GM12874 (cell line): ENCODE measurements around the gene LAPTM5.

Source experiments
- TF ChIP-seq, protein P1 (sequence below): IDR thresholded peaks from 2 replicates; pipeline ENCODE4 v1.5.1; 2011; ENCODE audit warnings: low read depth, mild to moderate bottlenecking, control low read depth, low read length, moderate library complexity; ENCODE audit not compliant: insufficient read depth

LAPTM5 gene

GRCh38 chr1:30701258-30701633 is 56.3 kb downstream of the LAPTM5 start:
- TF ChIP-seq, protein P1, sequence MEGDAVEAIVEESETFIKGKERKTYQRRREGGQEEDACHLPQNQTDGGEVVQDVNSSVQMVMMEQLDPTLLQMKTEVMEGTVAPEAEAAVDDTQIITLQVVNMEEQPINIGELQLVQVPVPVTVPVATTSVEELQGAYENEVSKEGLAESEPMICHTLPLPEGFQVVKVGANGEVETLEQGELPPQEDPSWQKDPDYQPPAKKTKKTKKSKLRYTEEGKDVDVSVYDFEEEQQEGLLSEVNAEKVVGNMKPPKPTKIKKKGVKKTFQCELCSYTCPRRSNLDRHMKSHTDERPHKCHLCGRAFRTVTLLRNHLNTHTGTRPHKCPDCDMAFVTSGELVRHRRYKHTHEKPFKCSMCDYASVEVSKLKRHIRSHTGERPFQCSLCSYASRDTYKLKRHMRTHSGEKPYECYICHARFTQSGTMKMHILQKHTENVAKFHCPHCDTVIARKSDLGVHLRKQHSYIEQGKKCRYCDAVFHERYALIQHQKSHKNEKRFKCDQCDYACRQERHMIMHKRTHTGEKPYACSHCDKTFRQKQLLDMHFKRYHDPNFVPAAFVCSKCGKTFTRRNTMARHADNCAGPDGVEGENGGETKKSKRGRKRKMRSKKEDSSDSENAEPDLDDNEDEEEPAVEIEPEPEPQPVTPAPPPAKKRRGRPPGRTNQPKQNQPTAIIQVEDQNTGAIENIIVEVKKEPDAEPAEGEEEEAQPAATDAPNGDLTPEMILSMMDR: no peak

- TF ChIP-seq, protein P1: no peak
These were observed 56.9 kb downstream of the LAPTM5 start for GRCh38 chr1:30700528-30701257.

- TF ChIP-seq, protein P1: no peak
These were observed 57.8 kb downstream of the LAPTM5 start for GRCh38 chr1:30699762-30700161.

DNA sequence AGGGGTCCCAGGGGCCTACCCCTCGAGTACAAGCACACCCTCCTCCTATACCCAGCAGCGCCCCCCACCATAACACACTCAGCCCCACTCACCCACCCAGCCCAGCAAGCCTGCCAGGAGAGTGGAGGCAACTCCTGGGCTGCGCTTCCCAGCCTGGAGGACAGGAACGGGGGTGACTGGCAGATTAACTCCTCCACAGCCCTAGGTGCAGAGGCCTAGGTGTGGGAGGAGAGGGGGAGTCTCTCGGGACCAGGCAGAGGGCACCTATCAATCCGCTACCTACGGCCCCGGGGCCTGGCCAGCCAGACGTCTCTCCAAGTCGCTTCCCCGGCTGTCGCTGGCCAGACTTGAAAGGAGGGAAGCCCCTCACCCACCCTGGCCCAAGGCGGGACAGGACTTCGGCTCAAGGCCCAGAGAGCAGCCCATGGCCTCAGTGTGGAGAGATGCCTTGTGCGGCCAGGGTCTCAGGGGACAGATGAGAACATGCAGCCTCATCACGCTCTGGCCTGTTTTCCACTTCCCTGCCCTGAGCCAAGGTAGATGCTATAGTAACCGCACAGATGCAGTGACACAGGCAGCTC is 59.1 kb downstream of the LAPTM5 start:
- TF ChIP-seq, protein P1: no peak

- TF ChIP-seq, protein P1: no peak
These were observed 59.8 kb downstream of the LAPTM5 start for GRCh38 chr1:30697571-30698376.

DNA sequence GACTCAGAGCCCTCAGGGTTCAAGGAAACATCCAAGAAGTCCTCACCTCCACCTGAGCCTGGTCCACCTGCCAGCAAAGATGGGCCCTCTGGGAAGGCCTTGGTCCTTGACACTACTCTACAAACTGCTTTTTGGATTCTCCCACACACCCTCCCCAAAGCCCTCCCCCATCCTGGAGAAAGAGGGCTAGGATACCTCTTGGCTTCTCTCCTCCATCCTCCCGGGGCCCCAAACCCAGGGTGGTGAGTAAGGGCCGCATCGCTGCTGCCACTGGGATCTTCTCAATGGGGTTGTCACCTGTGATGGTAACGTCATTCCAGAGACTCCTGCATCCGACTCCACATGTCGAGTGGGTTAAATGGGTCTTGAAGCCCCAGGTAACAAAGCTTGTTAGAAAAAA is 60.7 kb downstream of the LAPTM5 start:
- TF ChIP-seq, protein P1: no peak

DNA sequence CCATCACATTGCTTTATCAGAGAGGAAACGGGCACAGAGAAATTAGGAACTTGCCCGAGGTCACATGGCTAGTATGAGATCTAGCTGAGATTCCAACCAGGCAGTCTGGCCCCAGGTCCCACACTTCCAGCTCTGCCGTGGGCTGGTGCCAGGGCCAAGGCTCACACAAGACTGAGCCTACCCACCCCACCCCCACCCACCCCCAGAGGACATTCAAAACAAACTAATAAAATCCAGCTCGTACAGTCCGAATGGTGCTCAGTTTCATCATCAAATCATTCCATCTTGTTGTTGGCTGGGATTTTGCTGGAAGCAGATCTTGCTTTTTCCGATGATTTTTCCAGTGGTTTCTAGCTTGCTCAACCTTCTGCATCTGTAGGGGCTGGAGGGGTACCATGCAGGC is 62.1 kb downstream of the LAPTM5 start:
- TF ChIP-seq, protein P1: no peak
